Esophagus squamous epithelium (tissue), 4 donors: ENCODE data around the gene LEKR1.

Source experiments
- CTCF ChIP-seq, 6 experiments: fragments of 450-650 bp in 4 of 6; fragments of 200-600 bp in 2 of 6; sonication (generic) in 2 of 6; IDR thresholded peaks; one replicate each; pipeline ENCODE4 v1.5.1; 2016 to 2019; ENCODE audit warnings: antibody characterized with exemption in 6 of 6, mild to moderate bottlenecking in 4 of 6, moderate library complexity in 4 of 6
- POLR2A ChIP-seq, 4 donors: fragments of 450-650 bp; IDR thresholded peaks; one replicate each; pipeline ENCODE4 v1.6.1; 2017; ENCODE audit warnings: antibody characterized with exemption in 4 of 4, mild to moderate bottlenecking in 4 of 4, moderate library complexity in 3 of 4

GRCh38 chr3:156892701-156893100 is 66.5 kb downstream of the LEKR1 start:
- TF ChIP-seq POLR2A (IDR thresholded peaks at IDR 0.05) = no peak
- TF ChIP-seq CTCF (IDR thresholded peaks at IDR 0.05) = no peak
